Right lobe of liver (tissue), 4 donors: ENCODE measurements around the gene PACRG.

Experiments
- CTCF ChIP-seq, 4 donors: fragments of 200-600 bp in 3 of 4; fragments of 450-650 bp in 1 of 4; IDR thresholded peaks; one replicate each; pipeline versions ENCODE4 v1.5.1 to v1.8.0; 2016 to 2022; ENCODE audit warnings: antibody characterized with exemption in 4 of 4, mild to moderate bottlenecking in 2 of 4
- POLR2A ChIP-seq: fragments of 450-650 bp; IDR thresholded peaks from one replicate; pipeline ENCODE4 v1.6.1; 2017; ENCODE audit warnings: antibody characterized with exemption, mild to moderate bottlenecking
- donor health status: DM: no; HTN: no; CAD: no.
- donor health status: DM: no; HTN: no; CAD: no.
- donor health status: DM: no; HTN: yes; CAD: no.

- TF ChIP-seq POLR2A = no peak
- no peak for TF ChIP-seq CTCF (IDR thresholded peaks at IDR 0.05)
Measured at GRCh38 chr6:163314791-163315470, 587.2 kb downstream of the PACRG start.
